ENCODE results near the gene ITIH1. TPM values are rescaled to one million over a fixed set of nuclear protein-coding genes. Genes with fewer than 3 reads are reported as not detected.

The ITIH1 gene
- total RNA-seq, 1 donor from 2014 or later, result not detected

- Mint-ChIP-seq H3K4me3 (no peak overlapping the region), H3K36me3 (no peaks in the 10 kb centered on the region), H3K9me3 (no peaks in the 10 kb centered on the region), H3K4me1 (no peaks in the 10 kb centered on the region), H3K27me3 (ENCODE audit: insufficient read depth, low read depth) (peaks cover 7% of the 10 kb centered on the region), H3K27ac (no peak overlapping the region)
- no peak for DNase-seq (ENCODE audit: low spot score)
- Histone ChIP-seq H3K4me2 (no peak overlapping the region), H3K4me3 (no peak overlapping the region), H3K27me3 (no peaks in the 10 kb centered on the region), H3K9me3 (ENCODE audit: low read depth) (no peaks in the 10 kb centered on the region), H3K27ac (no peak overlapping the region), H3K9ac (no peak overlapping the region), H4K20me1 (ENCODE audit: low read depth) (no peaks in the 10 kb centered on the region), H3K4me1 (no peaks in the 10 kb centered on the region), H3K36me3 (no peaks in the 10 kb centered on the region), H3F3A (ENCODE audit: low read depth) (no peaks in the 10 kb centered on the region), H2AFZ (replicated peaks) (no peak overlapping the region), H3K79me2 (ENCODE audit: low read depth) (no peaks in the 10 kb centered on the region)
- TF ChIP-seq EZH2phosphoT487 (IDR thresholded peaks at IDR 0.05), result no peak
- TF ChIP-seq, protein P1, sequence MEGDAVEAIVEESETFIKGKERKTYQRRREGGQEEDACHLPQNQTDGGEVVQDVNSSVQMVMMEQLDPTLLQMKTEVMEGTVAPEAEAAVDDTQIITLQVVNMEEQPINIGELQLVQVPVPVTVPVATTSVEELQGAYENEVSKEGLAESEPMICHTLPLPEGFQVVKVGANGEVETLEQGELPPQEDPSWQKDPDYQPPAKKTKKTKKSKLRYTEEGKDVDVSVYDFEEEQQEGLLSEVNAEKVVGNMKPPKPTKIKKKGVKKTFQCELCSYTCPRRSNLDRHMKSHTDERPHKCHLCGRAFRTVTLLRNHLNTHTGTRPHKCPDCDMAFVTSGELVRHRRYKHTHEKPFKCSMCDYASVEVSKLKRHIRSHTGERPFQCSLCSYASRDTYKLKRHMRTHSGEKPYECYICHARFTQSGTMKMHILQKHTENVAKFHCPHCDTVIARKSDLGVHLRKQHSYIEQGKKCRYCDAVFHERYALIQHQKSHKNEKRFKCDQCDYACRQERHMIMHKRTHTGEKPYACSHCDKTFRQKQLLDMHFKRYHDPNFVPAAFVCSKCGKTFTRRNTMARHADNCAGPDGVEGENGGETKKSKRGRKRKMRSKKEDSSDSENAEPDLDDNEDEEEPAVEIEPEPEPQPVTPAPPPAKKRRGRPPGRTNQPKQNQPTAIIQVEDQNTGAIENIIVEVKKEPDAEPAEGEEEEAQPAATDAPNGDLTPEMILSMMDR (IDR thresholded peaks at IDR 0.05), result no peak
These were observed 5.2 kb downstream of the ITIH1 start for GRCh38 chr3:52782412-52783210.

DNA sequence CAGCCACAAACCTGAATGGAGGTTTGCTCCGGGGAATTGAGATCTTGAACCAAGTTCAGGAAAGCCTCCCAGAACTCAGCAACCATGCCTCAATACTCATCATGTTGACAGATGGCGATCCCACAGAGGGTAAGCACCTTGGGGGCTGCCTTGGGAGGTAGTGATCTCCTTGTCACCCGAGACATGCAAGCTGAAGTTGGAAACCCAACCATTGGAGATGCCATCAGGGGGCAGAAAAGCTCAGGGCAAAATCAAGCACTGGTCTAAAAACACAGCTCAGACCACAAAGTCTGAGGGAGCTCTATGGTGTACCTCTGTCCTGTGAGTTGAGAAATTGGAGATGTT is 5.8 kb downstream of the ITIH1 start:
- H2AFZ ChIP-seq (replicated peaks), result no peak overlapping the region
- no peak for DNase-seq (ENCODE audit: low spot score)
- H3K9me3 Mint-ChIP-seq, result no peaks in the 10 kb centered on the region

DNA sequence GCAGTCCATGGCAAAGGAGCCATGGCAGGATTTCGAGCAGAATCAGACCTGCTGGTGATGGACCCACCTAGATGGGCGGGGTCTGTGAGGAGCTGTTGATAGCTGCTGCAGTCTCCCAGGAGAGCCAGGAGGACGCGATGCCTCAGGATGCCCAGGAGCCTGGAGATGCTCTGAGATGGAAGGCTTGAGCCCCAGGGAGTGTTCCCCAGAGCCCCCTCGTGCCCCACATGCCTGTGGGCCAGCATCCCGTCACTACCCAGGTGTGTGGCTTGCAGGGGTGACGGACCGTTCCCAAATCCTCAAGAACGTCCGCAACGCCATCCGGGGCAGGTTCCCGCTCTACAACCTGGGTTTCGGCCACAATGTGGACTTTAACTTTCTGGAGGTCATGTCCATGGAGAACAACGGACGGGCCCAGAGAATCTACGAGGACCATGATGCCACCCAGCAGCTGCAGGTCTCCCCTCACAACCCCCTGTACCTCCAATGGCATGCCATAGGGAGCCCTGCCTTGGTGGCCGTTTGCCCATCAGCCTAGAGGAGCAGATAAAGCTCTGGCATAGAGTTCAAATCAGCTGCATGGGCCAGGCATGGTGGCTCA is 6.7 kb downstream of the ITIH1 start:
- Histone ChIP-seq H3K4me2 (no peak overlapping the region), H3K4me3 (no peak overlapping the region), H3K36me3 (no peaks in the 10 kb centered on the region), H3K9me3 (ENCODE audit: low read depth) (no peaks in the 10 kb centered on the region), H3K4me1 (no peaks in the 10 kb centered on the region), H3F3A (ENCODE audit: low read depth) (no peaks in the 10 kb centered on the region), H4K20me1 (ENCODE audit: low read depth) (no peaks in the 10 kb centered on the region), H3K9ac (no peak overlapping the region), H3K27me3 (no peaks in the 10 kb centered on the region), H3K27ac (no peak overlapping the region), H3K79me2 (ENCODE audit: low read depth) (no peaks in the 10 kb centered on the region), H2AFZ (replicated peaks) (no peak overlapping the region)
- Mint-ChIP-seq H3K36me3 (no peaks in the 10 kb centered on the region), H3K9me3 (no peaks in the 10 kb centered on the region), H3K27me3 (ENCODE audit: insufficient read depth, low read depth) (peaks cover 9% of the 10 kb centered on the region), H3K27ac (no peak overlapping the region), H3K4me1 (peaks cover 4% of the 10 kb centered on the region), H3K4me3 (no peak overlapping the region)
- no peak for TF ChIP-seq EZH2 (IDR thresholded peaks at IDR 0.05)
- TF ChIP-seq EZH2phosphoT487 (IDR thresholded peaks at IDR 0.05), result no peak
- TF ChIP-seq, protein P1 (IDR thresholded peaks at IDR 0.05), result no peak
- DNase-seq (ENCODE audit: low spot score), result no peak

More for the DNA sequence above, 5.8 kb downstream of the ITIH1 start:
- Mint-ChIP-seq H3K27me3 (ENCODE audit: insufficient read depth, low read depth) (peaks cover 9% of the 10 kb centered on the region), H3K27ac (no peak overlapping the region), H3K36me3 (no peaks in the 10 kb centered on the region), H3K4me1 (peaks cover 3% of the 10 kb centered on the region), H3K4me3 (no peak overlapping the region)
- H3F3A ChIP-seq (ENCODE audit: low read depth), result no peaks in the 10 kb centered on the region
- H3K79me2 ChIP-seq (ENCODE audit: low read depth), result no peaks in the 10 kb centered on the region
- H3K27me3 ChIP-seq, result no peaks in the 10 kb centered on the region
- no peak overlapping the region for H3K4me3 ChIP-seq
- H3K36me3 ChIP-seq, result no peaks in the 10 kb centered on the region
- no peak overlapping the region for H3K9ac ChIP-seq
- no peaks in the 10 kb centered on the region for H3K9me3 ChIP-seq (ENCODE audit: low read depth)
- H4K20me1 ChIP-seq (ENCODE audit: low read depth), result no peaks in the 10 kb centered on the region
- no peak overlapping the region for H3K27ac ChIP-seq
- TF ChIP-seq EZH2 (IDR thresholded peaks at IDR 0.05) (no peak), EZH2phosphoT487 (IDR thresholded peaks at IDR 0.05) (no peak)
- TF ChIP-seq, protein P1 (IDR thresholded peaks at IDR 0.05), result no peak
- no peak overlapping the region for H3K4me2 ChIP-seq
- H3K4me1 ChIP-seq, result no peaks in the 10 kb centered on the region

Data from neural progenitor cell (in vitro differentiated cells).